Non-pigmented ciliary epithelial cell (primary cell): ENCODE measurements around the gene ERCC6L.
"Not testable (repeated sequence)": the region's sequence is repeated elsewhere in the genome, so short reads cannot be mapped to it uniquely, and the experiment has no call there.

Source experiments
- DNase-seq: peaks from one replicate; pipeline ENCODE4 v3.0.0-alpha.2; 2010; ENCODE audit warnings: low read depth

The ERCC6L gene

DNA sequence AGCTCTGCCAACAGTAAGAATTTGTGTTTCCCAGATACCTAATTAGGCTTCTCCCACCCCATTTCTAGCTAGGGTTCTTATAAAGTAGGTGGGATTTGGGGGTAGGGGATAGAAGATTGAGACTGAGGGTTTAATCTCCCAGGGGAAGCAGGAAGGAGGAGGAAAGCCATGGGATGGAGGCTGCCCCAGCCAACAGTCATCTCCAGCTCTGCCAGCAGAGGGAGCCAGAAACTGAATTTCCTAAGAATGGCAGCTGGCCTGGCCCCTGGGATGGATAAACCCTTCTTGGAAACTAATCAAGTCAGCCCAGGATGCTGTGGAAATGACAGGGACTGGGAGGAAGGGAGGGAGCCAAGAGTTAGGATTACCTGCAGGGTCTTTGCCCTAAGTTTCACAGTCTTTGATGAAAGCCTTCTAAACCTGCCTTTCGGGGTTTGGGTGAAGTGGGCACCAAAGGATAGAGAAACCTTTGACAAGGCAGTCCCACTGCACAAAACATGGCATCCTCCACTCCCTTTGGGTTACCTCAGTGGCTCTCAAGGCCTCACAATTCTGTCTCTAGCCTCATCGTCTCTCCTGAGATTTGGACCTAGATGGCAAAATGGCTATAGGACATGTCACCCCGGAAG, 6.7 kb upstream of the ERCC6L start:
- DNase-seq: no peak

DNA sequence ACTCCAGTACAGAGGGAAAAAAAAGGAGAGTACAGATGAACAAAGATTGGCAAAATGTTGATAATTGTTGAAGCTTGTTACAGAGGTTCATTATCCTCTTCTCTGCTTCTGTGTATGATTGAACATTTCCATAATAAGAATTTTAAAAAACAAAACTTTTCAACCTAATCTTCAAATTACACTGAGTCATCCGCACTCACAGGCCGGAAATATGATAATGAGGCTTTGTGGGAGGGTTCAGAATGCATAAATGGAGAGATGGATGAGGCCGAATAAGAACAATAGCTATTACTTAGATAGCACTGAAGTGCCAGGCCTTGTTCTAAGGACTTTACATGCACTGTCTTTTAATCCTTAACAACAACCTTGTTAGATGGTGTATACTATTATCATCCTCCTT, 4.6 kb upstream of the ERCC6L start:
- no peak for DNase-seq

- no peak for DNase-seq
These were observed 2.1 kb upstream of the ERCC6L start for GRCh38 chrX:72240976-72241375.

DNA sequence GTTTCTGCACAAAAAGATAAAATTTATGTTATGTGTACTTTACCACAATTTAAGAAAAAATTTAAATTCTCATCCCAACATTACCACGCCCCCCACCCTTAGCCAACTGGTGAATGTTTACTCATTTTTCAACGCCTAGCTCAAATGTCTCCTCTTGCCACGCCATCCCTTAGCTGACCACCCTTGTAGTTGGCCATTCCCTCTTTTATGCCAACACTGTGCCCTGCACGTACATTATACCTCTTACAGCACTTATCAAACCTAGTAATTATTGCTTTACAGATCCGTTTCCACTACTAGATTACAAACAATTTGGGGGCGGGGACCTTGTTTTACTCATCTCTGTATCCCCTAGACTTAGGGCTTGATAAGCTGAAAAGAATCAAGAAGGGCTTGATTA, 644 bp downstream of the ERCC6L start:
- no peak for DNase-seq

DNA sequence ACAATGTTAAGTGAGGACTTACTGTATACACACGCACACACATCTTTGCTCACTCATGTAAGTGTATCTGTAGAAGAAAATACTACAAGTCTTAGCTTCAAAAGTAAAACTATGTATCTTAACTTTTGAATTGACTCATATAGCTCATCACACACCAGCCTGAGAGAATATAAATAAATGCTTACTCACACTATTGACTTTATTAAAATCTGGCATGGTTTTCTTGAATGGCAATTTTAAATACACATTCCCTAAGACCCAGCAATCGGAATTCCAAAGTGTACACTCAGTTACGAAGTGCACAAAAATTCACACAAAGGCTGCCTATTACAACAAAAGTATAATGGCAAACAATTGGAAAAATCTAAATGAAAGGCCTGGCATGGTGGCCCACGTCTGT, 2.0 kb downstream of the ERCC6L start:
- DNase-seq: no peak

DNA sequence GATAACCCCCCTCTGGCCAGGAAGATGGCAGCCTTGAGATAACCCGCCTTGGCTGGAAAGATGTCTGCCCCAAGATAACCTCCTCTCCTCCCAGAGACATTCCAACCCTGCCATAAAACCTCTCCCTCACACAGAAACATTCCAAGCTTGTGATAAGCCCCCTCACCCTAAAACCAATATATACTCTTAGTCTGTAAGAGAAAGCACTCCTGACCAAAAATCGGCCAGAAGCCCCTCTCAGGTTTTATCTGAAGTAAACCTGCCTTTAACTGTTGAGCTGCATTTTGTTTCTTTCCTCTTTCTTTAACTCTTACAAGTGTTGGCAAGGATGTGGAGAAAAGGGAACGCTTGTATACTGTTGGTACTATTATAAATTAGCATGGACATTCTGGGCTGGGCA, 8.5 kb downstream of the ERCC6L start:
- DNase-seq: no peak

GRCh38 chrX:72220375-72220774, 18.5 kb downstream of the ERCC6L start:
- DNase-seq: not testable (repeated sequence)

- DNase-seq: no peak
These were observed 21.9 kb downstream of the ERCC6L start for GRCh38 chrX:72216973-72217372.

DNA sequence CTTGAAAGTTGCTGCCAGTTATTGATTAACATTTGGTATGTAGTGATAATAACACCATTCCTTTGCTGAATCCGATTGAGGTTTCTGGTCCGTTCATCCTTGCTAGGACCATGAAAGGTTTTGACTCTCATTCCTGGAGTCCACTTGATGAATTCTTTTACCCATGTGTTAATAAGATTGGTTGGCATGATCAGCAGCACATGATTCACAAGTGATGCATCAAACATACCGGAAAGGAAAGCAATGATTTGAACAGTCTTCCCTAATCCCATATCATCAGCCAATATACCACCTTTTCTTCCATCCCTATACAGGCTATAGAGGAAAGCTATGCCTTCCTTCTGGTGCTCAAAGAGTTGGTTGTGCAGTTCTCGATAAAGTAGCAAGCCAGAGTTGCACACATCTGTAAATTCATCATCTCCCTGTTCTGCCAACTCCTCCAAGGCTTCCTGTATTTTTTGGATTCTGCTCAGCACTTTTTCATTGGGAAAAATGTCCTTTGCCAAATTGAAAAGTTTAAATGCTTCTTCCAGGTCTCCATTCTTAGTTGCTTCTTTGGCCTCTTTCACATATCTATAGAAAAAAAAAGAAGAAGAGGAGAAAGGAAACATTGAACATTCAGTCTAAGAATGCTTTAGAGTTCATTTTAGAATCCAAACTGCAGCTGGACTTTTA, 30.6 kb downstream of the ERCC6L start:
- DNase-seq: no peak

- DNase-seq: no peak
These were observed 31.5 kb downstream of the ERCC6L start for GRCh38 chrX:72207366-72207765.

- no peak for DNase-seq
These were observed 33.1 kb downstream of the ERCC6L start for GRCh38 chrX:72205706-72206105.

GRCh38 chrX:72203421-72203820, 35.4 kb downstream of the ERCC6L start:
- no peak for DNase-seq

DNA sequence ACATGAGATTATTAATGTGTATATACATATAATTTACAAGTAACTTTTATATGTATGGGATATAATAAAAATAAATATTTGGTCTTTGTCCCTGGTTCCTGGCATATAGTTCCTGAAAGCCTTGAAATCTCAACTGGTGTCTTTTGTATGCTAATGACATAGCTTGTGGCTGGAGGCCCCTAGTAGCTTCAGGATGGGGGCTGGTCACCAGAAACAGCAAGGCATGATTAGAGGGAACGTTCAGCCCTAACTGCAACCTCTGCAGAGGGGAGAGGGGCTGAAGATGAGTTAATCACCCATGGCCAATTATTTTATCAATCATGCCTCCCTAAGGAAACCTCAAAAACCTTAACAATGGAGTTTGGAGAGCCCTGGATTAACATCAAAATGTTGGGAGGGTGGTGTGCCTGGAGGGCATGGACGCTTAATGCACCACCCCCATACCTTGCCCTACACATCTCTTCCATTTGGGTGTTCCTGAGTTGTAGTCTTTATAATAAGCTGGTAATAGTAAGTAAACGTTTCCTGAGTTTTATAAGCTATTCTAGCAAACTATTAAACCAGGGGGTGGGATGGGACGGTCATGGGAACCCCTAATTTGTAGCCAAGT, 35.9 kb downstream of the ERCC6L start:
- no peak for DNase-seq

- peak; percentile 45 for DNase-seq
These were observed 36.8 kb downstream of the ERCC6L start for GRCh38 chrX:72201836-72202536.

DNA sequence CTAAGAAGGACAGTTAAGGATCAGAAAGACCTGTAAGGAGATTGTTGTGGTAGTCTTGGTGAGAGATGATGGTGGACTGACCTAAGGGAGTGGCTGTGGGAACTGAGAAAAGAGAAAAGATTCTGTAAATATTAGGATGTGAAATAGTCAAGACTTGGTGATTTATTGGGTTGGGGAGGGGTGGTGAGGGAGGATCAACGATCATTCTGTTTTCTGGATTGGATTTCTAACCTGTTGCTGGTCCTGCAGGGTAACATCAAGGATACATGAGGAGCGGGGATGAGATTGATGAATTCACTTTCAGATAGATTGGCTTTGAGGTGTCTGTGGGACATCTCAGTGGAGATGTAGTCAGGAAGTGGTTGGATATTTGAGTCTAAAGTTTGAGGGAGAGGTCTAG, 55.9 kb downstream of the ERCC6L start:
- no peak for DNase-seq

DNA sequence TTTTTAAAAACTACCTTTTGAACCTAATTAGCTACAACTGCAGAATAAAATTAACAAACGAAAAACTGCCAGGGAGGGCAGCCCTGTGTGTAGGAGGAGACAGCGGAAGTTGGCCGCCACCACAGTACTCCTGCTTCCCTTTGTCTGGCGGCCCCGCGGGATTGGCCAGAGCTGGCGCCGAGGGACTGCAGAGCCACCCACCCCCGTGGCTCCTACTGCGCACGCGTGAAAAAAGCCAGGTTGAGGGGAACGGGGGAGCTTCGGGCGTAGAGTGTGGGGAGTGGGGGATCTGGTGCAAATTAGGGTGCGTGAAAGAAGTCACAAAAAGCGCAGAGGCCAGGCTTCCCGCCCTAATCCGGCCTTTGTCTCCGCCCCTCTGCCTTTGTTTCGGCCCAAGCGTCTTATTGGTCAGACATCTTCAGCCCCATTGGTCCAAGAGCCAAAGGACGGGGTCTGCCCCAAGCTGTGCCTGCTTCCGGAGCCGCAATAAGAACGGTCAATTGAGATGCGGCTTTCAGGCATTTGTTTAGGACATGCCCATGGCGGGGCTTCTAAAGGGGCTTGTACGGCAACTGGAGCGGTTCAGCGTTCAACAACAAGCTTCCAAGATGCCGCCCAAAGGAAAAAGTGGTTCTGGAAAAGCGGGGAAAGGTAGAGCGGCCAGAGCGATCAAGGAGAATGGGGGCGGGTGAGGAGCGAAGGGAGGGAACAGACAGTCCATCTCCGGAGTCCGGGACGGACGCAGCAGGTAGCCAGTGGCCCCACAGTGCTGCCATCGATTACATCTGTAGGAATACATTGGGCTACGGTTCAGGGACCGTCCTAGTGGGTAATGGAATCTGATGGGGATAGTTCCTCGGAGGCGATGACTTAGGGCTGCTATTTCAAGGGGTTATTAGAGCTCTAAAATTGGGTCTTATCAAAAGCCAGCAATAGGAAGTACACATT, 57.4 kb downstream of the ERCC6L start, which contains the start of gene PIN4:
Gene PIN4 (plus strand): TSS at position 580 of the 948 bp plus-strand sequence. CDS start 29 bp downstream, at position 609.
- peak; percentile 82 for DNase-seq

- no peak for DNase-seq
These were observed 58.3 kb downstream of the ERCC6L start for GRCh38 chrX:72180539-72180938.

- DNase-seq: no peak
These were observed 61.8 kb downstream of the ERCC6L start for GRCh38 chrX:72176981-72177380.

DNA sequence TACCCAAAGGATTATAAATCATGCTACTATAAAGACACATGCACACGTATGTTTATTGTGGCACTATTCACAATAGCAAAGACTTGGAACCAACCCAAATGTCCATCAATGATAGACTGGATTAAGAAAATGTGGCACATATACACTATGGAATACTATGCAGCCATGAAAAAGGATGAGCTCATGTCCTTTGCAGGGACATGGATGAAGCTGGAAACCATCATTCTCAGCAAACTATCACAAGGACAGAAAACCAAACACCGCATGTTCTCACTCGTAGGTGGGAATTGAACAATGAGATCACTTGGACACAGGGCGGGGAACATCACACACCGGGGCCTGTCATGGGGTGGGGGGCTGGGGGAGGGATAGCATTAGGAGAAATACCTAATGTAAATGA, 62.5 kb downstream of the ERCC6L start:
- DNase-seq: not testable (repeated sequence)

DNA sequence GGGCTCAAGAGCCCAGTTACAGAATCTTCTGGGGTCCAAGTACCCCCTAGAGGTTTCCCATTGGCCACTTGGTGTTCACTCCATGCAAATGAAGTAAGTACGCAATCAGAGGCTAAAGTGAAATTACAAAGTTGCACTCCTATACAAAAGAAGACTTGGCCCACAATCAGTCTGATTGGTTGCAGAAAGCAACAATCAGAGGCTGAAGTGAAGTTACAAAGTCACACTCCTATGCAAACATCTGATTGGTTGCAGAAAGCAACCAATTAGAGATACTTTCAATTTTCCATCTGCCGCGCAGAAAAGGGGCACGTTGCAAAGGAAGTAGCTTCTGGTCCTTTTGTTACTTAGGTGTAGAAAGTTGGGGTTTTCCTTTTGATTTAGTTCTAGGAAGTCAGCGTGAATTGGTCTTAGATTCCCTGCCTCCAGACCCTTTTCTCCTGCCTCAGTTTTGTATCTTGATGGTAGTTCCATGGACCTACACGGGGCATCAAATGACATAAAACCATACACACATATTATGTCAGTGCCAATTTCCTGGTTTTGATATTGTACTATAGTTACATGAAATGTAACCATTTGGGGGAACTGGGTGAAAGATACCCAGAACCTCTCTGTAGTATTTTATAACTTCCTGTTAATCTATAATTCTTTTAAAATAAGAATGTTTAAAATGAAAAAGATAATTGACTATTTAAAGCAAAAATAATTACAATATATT, 69.7 kb downstream of the ERCC6L start:
- DNase-seq: no peak

DNA sequence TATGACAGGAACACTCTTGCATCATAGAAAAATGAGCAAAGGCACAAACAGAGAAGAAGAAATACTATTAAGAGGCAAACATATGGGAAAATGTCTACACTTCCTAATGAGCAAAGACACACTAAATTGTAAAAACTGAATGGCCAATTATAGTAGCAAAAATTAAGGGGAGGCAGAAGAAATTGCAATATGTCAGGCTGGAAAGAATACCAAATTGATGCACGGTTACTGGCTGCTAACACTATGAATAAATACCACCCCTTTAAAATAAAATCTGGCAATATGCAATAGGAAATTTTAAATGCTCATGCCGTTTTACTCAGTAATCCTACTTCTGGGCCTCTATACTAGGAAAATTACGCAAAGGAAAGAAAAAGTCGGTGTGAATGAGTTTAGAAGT, 73.3 kb downstream of the ERCC6L start:
- DNase-seq: no peak
